ENCODE results near the gene SLC25A6. TPM values are rescaled to one million over a fixed set of nuclear protein-coding genes. Genes with fewer than 3 reads are reported as not detected.

SLC25A6 gene
- total RNA-seq, 1 experiment from 2014 or later: 178 TPM

DNA sequence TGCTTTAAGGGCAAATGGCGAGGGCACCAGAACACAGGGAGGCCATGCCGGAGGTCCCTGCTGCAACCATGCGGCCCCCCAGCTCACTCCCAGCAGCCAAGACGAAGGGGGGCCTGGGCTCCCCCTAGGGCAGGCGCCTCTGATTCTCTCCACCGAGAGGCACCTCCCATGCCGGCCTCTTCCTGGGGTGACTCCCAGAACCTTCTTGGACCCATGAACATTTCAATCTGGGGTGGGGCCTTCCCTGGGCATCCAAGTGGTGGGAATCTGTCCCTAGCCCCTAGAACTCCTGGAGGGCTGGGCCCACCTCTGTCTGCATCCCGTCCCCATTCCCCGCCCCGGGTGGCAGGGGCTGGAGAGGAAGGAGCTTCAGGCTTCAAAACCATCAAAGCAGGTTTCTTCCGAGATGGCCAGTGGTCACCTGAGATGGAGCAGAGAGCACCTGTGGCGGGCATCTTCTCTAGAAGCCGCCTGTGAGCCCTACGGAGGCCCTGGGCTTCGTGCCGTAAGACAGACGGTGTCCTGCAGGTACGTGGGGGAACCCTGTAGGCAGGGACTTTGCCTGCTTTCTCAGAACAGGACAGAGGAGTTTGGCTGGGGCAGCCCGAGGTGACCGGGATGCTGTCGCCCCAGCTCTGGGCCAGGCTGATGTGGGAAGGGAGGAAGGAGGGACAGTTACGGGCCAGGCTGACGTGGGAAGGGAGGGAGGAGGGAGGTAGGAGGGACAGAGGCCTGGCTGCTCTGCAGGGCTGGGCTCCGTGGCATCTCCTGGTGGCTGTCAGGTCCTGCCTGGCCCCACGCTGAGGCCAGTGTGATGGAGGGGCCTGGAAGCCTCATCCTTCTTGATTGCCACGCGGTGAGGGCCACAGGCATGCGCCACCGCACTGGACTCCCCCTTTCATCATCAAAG is 6.8 kb upstream of the SLC25A6 start:
- intact Hi-C loops (cut with micrococcal nuclease; ENCODE audit: unreplicated experiment): no loop called here
- no peaks in the 10 kb centered on the region for H3F3A ChIP-seq (ENCODE audit: insufficient read depth, low read depth)
- H3K4me2 ChIP-seq: no peak overlapping the region
- H4K20me1 ChIP-seq (ENCODE audit: insufficient read depth): peaks cover 4% of the 10 kb centered on the region; the same call in 1 of the 2 replicates
- H3K9me3 ChIP-seq (ENCODE audit: insufficient read depth, low read depth): no peaks in the 10 kb centered on the region
- H3K27ac ChIP-seq: no peak overlapping the region
- no peaks in the 10 kb centered on the region for H3K9me2 ChIP-seq (ENCODE audit: insufficient read depth)
- H3K36me3 ChIP-seq (ENCODE audit: low read depth): peaks cover 8% of the 10 kb centered on the region
- ChIA-PET CTCF (no interaction called here), POLR2A (ENCODE audit: unreplicated experiment) (no interaction called here)
- H3K27me3 ChIP-seq (ENCODE audit: insufficient read depth, low read depth): no peaks in the 10 kb centered on the region
- no peak overlapping the region for H2AFZ ChIP-seq
- no peaks in the 10 kb centered on the region; the same call in 1 of the 2 replicates for H3K4me1 ChIP-seq (replicated peaks; ENCODE audit: insufficient read depth)
- no peak for DNase-seq
- H3K4me3 ChIP-seq: no peak overlapping the region
- no TSS peak for BruUV-seq (replicated peaks)
- H3K79me2 ChIP-seq (ENCODE audit: low read depth): peaks cover 23% of the 10 kb centered on the region
- TF ChIP-seq EZH2 (IDR thresholded peaks at IDR 0.05; ENCODE audit: low read depth): no peak
- TF ChIP-seq, protein P1, sequence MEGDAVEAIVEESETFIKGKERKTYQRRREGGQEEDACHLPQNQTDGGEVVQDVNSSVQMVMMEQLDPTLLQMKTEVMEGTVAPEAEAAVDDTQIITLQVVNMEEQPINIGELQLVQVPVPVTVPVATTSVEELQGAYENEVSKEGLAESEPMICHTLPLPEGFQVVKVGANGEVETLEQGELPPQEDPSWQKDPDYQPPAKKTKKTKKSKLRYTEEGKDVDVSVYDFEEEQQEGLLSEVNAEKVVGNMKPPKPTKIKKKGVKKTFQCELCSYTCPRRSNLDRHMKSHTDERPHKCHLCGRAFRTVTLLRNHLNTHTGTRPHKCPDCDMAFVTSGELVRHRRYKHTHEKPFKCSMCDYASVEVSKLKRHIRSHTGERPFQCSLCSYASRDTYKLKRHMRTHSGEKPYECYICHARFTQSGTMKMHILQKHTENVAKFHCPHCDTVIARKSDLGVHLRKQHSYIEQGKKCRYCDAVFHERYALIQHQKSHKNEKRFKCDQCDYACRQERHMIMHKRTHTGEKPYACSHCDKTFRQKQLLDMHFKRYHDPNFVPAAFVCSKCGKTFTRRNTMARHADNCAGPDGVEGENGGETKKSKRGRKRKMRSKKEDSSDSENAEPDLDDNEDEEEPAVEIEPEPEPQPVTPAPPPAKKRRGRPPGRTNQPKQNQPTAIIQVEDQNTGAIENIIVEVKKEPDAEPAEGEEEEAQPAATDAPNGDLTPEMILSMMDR (conservative IDR thresholded peaks at IDR 0.05): no peak

- Histone ChIP-seq H3K9me2 (ENCODE audit: insufficient read depth) (no peaks in the 10 kb centered on the region), H3K79me2 (ENCODE audit: low read depth) (peaks cover 31% of the 10 kb centered on the region), H3K27me3 (ENCODE audit: insufficient read depth, low read depth) (no peaks in the 10 kb centered on the region), H3K27ac (no peak overlapping the region), H3K4me1 (replicated peaks; ENCODE audit: insufficient read depth) (no peaks in the 10 kb centered on the region; the same call in 1 of the 2 replicates), H3K9me3 (ENCODE audit: insufficient read depth, low read depth) (no peaks in the 10 kb centered on the region), H3K4me2 (no peak overlapping the region), H2AFZ (no peak overlapping the region), H3K36me3 (ENCODE audit: low read depth) (no peaks in the 10 kb centered on the region), H3F3A (ENCODE audit: insufficient read depth, low read depth) (no peaks in the 10 kb centered on the region), H3K4me3 (no peak overlapping the region), H4K20me1 (ENCODE audit: insufficient read depth) (peaks cover 4% of the 10 kb centered on the region; the same call in 1 of the 2 replicates)
- no peak for DNase-seq
- ChIA-PET POLR2A (ENCODE audit: unreplicated experiment) (no interaction called here), CTCF (no interaction called here)
- TF ChIP-seq, protein P1 (conservative IDR thresholded peaks at IDR 0.05): no peak
- TF ChIP-seq EZH2 (IDR thresholded peaks at IDR 0.05; ENCODE audit: low read depth): no peak
- no TSS peak for BruUV-seq (replicated peaks)
- intact Hi-C loops (cut with micrococcal nuclease; ENCODE audit: unreplicated experiment): no loop called here
Measured at GRCh38 chrX:1397441-1398270, 5.7 kb upstream of the SLC25A6 start.

DNA sequence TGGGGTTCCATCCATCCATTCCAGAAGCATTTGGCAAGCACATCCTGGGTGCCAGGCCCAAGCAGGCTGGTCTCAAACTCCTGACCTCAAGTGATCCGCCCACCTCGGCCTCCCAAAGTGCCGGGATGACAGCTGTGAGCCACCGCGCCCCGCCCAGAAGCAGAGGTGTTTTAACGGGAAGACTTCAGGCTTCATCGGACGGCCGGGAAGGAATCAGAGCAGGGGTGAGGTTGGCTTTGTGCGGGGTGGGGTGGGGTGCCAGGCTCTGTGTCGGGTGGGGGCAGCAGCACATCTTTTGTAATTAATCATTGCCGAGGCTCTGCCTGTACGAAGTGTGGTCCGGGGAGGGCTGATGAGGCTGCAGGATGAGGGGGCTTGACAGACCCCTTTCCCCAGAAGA is 5.1 kb upstream of the SLC25A6 start:
- H3K9me3 ChIP-seq (ENCODE audit: insufficient read depth, low read depth): no peaks in the 10 kb centered on the region
- ChIA-PET POLR2A (ENCODE audit: unreplicated experiment) (no interaction called here), CTCF (no interaction called here)
- H4K20me1 ChIP-seq (ENCODE audit: insufficient read depth): peaks cover 4% of the 10 kb centered on the region; the same call in 1 of the 2 replicates
- H2AFZ ChIP-seq: no peak overlapping the region
- peaks cover 31% of the 10 kb centered on the region for H3K79me2 ChIP-seq (ENCODE audit: low read depth)
- no peak overlapping the region for H3K4me2 ChIP-seq
- no peaks in the 10 kb centered on the region for H3F3A ChIP-seq (ENCODE audit: insufficient read depth, low read depth)
- H3K27me3 ChIP-seq (ENCODE audit: insufficient read depth, low read depth): no peaks in the 10 kb centered on the region
- no peak overlapping the region for H3K4me3 ChIP-seq
- H3K4me1 ChIP-seq (replicated peaks; ENCODE audit: insufficient read depth): no peaks in the 10 kb centered on the region; the same call in 1 of the 2 replicates
- H3K9me2 ChIP-seq (ENCODE audit: insufficient read depth): no peaks in the 10 kb centered on the region
- TF ChIP-seq EZH2 (IDR thresholded peaks at IDR 0.05; ENCODE audit: low read depth): no peak
- TF ChIP-seq, protein P1 (conservative IDR thresholded peaks at IDR 0.05): no peak
- BruUV-seq (replicated peaks): no TSS peak
- intact Hi-C loops (cut with micrococcal nuclease; ENCODE audit: unreplicated experiment): no loop called here
- H3K36me3 ChIP-seq (ENCODE audit: low read depth): no peaks in the 10 kb centered on the region
- H3K27ac ChIP-seq: no peak overlapping the region
- no peak for DNase-seq
